HG02981 (cell line): ENCODE measurements around the gene DNAJC22.
"Not testable (repeated sequence)": the region's sequence is repeated elsewhere in the genome, so short reads cannot be mapped to it uniquely, and the experiment has no call there.

ENCODE experiments used
- ATAC-seq: cut with Tn5 transposase; IDR thresholded peaks from one replicate; pipeline ENCODE4 v1.9.1; 2021; ENCODE audit warnings: mild to moderate bottlenecking, moderate library complexity; ENCODE audit not compliant: unreplicated experiment

Gene DNAJC22

GRCh38 chr12:49367381-49368239 is 20.9 kb downstream of the DNAJC22 start, which contains the start of gene SPATS2:
Gene SPATS2, plus strand, starts transcription at chr12:49367462. Its CDS starts 93,551 bp downstream, at chr12:49461013.
- no peak for ATAC-seq

- no peak for ATAC-seq
These were observed 21.5 kb downstream of the DNAJC22 start for GRCh38 chr12:49368240-49368600.

DNA sequence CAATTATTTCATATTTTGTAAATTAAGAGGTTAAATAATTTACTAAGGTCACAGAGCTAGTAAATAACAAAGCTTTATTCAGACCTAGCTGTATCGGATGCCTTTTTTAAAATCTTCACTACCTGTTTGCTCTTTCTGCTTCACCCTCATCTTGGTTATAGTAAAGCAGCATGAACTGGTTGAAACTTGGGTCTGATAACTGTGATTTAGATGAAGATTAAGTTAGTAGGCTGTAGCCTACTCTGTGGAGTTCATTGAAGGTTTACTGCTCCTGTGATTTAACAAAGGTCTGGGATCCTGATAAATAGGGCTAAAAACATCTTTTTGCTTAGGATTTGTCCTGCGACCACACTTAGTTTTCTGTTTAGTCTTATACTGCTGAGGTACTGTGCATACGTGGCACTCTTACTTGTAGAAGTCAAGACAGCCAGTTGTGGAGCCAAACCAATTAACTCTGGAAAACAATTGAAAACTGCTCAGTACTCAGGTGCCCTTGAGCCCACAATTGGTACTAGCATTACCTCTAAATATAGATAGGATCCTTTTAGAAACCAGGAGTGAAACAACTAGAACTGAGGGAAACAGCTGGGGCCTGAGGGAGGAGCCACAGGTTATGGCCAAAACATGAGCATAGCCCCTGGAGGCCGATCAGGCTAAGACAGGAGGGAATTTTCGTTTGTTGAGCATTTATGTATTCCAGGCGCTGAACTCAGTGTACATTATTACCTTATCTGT is 22.9 kb downstream of the DNAJC22 start:
- ATAC-seq: no peak

DNA sequence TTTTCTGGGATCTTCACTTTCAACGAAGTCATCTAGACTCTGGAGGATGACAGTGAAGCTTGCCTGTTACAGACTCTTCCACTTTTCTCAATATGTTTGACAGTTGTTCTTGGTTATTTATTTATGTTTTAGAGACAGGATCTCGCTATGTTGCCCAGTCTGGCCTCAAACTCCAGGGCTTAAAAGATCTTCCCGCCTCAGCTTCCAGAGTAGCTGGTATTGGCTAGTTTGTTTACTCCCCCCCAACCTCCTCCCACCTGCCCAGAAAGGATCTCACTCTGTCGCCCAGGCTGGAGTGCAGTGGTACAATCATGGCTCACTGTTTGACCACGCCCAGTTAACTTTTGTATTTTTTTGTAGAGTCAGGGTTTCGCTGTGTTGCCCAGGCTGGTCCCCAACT is 23.9 kb downstream of the DNAJC22 start:
- no peak for ATAC-seq

DNA sequence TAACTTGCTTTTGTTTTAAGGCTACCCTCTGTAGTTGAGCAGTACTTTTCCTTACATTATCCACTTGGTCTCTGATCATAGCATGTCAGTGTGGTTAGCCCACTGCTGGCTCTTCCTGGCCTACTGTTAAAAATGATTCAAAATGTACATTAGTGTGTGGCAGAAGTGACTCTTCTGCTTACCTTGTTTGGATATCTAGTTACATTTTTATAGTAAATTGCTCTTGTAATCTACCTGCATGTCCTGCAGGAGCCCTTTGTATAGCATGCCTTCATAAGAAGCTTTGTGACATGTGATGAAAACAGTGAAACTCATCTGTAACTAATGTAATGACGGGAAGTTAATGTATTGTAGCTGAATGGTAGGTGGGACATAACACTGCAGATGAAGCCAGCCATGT is 28.7 kb downstream of the DNAJC22 start:
- no peak for ATAC-seq

DNA sequence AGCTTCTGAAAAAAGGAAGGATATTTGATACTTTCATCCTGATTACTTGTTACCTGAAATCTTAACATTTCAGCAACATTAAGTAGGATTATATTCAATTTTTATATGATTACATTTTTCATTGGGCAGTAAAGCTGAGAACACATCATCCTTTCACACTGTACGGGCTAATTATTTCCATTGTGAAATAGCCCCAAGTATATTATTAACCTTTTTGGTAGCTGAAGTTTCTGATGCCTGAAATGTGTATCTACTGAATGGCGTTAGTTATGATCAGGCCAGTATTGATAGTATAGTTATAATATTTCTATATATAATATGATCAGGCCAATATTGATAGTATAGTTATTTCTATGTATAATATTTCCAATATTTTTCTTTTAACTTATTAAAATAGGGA is 30.7 kb downstream of the DNAJC22 start:
- ATAC-seq: no peak

GRCh38 chr12:49380184-49380583 is 33.5 kb downstream of the DNAJC22 start:
- not testable (repeated sequence) for ATAC-seq

DNA sequence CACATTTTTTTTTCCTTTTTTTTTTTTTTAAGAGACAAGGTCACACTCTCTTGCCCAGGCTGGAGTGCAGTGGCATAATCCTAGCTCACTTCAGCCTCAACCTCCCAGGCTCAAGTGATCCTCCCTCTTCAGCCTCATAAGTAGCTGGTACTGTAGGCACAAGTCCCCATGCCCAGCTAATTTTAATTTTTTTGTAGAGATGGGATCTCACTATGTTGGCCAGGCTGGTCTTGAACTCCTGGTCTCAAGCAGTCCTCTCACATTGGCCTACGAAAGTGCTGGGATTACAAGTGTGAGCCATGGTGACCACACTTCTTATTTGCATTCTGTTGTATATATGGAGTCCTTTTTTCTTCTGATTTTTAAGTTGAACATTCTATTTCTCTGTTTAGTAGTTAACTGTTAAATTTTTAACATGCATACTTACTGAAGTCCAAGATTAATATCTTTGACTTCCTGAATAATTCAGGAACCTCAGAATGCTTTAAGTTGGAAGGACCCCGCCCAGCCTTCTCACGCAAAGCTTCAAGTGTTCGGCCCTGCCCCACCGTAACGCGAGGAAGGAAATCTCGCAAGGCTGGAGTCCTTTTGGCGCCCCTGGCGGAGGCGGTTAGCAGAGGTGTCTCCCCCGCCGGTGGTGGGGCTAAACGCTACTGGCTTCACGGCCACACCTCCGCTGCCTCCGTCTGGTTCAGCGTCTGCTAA is 42.1 kb downstream of the DNAJC22 start:
- ATAC-seq: no peak

GRCh38 chr12:49389387-49389703 is 42.7 kb downstream of the DNAJC22 start:
- no peak for ATAC-seq

DNA sequence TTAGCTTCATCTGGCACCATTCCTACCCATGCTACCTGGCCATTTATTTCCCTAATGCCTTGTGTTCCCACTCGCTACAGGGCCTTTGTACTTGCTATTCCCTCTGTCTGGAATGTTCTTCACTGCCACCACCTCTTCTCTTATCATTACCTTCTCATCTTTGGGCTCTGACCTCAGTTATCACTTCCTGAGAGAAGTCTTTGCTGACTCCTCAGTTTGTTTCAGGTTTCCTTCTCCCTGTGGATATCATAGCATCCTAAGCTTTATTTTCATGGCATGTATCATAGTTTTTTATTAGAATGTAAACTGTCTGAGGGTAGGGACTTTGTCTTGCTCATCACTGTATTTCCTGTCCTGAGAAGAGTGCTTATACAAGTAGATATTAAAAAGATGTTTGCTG is 50.3 kb downstream of the DNAJC22 start:
- no peak for ATAC-seq

DNA sequence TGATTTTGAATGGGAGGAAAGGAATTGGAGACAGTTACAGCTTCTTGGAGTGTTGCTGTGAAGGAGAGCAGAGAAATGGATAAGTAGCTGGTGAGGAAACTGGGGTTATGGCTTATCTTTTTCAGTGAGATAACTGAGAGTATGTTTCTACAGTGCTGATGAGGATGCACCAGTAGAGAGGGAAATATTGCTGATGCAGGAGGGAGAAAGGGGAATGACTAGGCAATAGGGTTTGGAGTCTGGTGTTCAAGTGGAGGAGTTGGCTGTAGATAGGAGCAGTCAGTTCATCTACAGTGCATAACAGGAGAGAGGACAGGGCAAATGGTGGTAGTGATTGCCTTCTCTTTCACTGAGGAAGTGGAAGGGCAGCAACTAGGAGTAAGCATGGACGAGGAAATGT is 53.6 kb downstream of the DNAJC22 start:
- no peak for ATAC-seq
